GM19463 (cell line): Measurements from ENCODE around the gene DYNC1I1.

Source experiments
- ATAC-seq: cut with Tn5 transposase; IDR thresholded peaks from one replicate; pipeline ENCODE4 v1.9.1; 2021; ENCODE audit warnings: mild to moderate bottlenecking, moderate library complexity; ENCODE audit not compliant: unreplicated experiment

Gene DYNC1I1

DNA sequence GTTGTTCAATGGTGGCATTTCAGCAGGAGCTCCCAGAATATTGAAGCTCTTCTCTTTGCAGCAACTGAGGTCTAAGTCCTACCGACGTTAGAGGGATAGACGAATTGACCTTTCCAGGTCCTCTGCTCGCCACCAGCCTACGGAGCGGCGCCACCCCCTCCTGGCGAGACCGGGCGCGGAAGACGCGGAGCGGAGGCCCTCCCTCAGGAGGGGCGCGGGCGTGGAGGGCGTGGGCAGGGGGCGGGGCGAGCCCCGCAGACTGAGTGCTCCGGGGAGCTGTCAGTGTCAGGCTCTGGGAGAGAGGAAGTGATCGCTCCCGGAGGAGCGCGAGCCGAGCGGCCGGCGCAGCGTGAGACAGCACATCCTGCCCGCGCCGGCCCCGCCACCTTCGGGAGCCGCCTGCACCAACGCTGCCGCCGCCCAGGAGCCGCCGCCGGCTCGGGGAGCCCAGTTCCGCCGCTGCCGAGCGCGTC, at the start of gene DYNC1I1:
DYNC1I1 (plus strand) TSS at position 257 of the 473 bp plus-strand sequence. CDS start 32,176 bp downstream, outside the sequence.
- peak; percentile 95 for ATAC-seq

DNA sequence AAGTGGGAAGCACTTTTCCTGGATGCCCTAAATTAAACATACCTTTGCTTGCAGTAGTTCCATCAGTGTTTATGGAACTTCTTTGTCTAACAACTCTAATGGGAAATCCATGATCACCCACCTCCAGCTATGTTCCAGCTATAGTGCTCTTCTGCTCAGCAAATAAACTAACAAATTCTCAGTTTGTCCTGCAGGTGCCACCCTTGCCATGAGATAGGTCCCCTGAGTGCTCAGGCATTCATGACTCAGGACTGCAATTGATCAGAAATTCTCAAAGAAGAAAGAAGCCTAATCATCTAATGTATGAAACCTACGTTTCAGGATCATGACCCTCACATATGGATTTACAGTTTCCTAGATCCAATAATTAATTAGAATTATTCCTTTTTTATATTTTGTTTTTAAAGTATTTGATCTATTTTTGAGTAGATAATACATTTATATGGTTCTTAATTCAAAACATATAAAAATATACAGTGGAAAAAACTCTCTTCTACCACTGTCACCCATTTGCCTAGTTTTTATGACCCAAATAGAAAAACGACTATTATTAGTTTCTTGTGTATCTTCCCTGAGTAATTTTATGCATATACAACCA, 48.7 kb upstream of the DYNC1I1 start:
- peak; percentile 75 for ATAC-seq

DNA sequence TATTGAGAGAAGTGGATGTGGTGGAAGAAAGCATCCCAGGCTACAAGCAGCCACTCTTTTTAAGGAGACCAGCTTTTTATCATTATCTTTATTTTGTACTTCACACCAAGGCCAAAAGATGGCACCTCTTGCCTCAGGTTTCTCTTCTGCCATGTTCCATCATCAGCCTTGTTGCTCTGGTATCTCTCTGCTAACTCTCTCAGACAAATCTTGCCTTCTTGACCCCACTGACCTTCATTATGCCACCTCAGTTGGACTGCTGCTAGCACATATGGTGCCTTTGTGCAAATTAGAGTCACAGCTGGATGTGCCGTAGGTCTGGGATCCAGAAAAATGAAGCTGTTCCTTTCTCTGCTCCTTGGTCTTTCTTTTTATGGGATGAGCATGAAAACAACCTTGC, 47.1 kb upstream of the DYNC1I1 start:
- ATAC-seq = no peak

DNA sequence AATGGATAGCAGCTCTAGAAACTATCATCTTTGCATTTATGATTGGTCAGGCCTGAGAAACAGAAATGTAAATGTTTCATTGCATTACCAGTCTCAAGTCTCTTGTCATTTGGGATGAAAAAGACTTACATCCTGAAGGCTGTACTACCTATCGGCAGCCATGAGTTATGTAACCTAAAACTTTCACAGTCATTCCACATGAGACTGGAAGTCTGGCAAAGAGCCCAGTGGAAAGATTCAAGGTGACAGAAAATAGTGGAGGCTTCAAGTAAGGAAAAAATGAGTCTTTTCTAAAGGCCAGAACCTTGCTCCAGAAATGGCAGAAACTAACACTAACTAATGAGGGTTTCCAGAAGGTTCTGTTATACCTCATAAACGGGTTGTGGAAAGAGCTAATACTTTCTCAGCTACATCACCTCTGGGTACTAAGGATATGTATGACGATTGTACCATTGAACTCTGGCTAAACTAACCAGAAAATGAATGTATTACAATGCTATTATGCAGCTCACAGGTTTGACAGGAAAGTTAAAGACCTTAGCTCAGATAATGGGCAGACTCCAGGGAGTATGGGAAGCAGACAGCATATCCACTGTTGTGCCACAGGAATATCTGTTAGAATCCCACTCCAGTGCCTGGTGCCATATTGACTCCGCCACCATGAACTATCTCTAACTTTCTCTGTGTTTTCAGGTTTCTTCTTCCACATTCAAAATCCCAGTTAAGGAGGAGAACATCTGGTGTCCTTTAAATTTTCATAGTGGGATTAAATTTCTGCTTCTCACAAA, 41.7 kb upstream of the DYNC1I1 start:
- ATAC-seq = no peak

DNA sequence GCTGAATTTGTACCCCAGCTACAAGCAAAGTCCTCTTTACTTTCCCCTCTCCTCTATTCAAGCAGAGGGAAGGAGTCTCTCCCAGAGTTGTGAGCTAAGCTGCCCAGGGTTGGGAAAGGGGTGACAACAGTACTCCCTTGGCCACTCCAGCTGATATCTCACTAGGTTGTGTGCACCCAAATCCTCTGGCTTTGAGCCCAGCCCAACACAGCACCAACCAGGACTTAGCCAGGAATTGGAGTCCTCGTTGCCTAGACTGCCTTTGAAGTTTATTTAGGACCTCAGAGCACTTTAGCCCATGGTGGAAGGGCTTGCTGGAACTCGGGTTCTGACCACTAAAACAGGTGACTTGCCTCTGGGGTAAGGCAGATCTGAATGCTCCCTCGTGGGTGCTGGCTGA, 35.7 kb upstream of the DYNC1I1 start:
- no peak for ATAC-seq

DNA sequence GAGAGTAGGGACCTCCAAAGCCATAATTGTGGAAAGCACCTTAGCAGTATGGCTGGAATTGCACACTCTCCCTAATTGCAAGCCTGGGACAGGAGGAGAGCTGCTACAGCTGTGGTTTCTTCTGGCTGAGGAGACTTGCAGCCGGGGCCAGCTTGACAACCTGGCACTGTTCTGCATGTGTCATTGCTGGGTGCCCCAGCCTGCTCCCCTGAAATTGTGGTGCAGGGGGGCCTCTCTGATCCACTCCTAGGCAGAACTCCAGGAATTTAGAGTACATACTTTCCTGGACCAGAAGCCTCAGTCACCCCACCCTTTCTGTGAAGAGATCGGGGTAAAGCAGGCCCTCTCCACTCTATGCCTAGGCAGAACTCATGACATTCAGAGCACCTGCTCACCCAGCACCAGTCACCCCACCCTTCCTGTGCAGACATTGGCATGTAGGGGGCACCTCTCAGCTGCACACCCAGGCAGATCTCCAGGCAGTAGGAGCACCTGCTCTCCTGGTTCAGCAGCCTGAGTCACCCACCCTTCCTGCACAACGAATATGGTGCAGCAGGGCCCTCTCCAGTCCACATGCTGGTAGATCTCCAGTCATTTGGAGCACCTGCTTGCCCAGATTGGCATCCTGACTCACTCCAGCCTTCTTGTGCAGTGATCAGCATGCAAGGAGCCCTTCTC, 34.4 kb upstream of the DYNC1I1 start:
- ATAC-seq = no peak

DNA sequence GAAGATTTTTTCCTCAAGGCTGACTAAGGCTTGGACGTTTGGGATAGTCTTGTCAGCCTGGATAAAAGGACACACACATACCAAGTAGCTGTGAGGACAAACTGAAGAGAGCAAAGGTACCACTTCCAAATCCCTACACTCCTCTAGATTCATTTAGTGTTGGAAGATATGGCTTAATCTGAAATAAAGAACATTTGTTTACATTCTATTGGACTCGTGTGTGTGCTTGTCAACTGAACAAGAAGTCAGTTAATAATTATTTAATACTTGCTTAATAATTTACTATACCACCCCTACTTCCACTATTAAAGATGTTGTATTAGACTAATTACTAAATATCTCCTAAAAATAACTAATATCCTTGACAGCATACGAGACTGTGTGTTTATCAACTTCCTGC, 23.3 kb upstream of the DYNC1I1 start:
- ATAC-seq = no peak

DNA sequence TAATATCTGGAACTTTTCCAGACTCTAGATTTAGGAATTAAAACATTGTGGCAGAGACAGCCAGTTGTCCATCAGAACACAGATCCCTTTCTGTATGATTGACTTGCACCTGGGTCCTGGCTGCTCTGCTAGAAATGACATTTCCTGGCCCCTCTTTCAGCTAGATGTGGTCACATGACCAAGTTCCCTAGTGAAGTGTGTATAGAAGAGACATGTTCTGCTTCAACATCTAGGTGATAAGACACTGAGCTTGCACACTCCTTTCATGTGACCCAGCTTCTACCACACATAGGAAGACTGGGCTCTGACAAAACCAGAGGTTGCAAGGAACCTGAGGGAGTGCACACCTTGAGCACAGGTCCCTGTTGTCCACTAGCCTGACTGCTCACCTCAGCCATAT, 22.8 kb upstream of the DYNC1I1 start:
- no peak for ATAC-seq

DNA sequence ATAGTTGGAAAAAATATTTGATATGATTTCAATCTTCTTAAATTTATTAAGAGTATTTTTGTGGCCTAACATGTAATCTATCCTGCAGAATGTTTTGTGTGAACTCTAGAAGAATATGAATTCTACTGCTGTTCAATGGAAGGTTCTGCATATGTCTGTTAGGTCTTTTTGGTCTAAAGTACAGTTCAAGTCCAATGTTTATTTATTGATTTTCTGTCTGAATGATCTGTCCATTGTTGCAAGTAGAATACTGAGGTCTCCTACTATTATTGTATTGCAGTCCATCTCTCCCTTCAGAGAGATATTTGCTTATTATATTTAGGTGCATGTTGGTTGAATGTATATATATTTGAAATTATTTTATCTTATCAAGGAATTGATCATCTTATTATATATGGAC, 18.9 kb upstream of the DYNC1I1 start:
- ATAC-seq = no peak

DNA sequence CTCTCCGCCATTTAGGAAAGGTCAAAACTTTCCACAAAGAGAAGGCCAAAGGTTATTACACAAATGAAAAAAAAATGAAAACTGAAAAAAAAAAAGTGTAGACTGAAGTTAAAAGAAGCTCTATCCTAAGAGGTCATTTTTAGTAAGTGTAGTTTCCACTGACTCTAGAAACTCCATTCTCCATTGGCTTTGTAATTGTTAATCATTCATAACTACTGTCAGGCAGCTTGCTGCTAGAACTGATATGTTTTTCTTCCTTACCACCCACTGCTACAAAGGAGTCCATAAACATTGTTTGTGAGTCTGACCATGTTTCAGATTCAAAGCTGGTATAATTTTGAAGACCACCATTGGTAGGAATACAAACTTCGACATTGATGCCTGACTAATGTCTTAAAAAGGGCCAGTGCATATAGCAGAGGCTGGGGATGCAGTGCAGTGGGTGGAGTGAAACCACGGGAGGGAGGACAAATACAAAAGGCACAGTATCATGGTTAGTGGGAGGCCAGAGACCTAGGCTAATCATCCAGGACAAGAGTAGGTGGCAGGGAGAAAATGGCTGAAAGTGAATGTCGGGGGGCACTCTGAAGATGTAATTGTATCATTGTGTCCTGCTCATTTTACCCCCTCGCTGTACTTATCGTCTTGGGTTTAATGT, 16.9 kb upstream of the DYNC1I1 start:
- no peak for ATAC-seq

DNA sequence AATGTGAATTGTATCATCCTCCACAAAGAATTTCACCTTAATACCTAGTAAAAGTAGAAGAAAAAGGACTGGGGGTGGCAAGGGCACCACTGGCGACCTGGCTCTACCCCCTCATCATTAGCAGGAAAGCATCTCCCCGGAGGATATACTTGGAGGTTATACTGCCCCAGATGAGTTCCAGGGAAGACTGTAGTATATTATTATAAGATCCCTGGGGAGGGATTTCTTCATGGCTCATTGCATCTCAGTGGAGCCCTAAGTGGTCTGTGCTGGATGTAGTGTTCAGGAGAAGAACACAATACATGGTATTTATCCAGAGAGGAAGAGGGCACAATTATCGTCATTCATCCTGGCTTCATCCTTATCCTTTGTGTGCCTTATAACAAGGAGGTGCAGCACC, 14.2 kb upstream of the DYNC1I1 start:
- no peak for ATAC-seq

DNA sequence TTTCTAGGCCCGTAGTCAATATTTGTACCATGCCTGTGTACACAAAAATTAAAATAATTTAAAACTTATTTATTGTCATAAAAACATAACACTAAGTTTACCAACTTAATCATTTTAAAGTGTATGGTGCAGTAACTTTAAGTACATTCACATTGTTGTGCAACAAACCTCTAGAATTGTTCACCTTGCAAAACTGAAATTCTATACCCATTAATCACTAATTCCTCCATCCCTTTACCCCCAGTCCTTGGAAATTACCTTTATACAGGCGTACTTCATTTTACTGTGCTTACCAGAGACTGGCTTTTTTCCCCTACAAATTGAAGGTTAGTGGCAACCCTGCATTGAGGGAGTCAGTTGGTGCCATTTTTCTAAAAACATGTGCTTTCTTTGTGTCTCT, 6.3 kb upstream of the DYNC1I1 start:
- ATAC-seq = no peak

DNA sequence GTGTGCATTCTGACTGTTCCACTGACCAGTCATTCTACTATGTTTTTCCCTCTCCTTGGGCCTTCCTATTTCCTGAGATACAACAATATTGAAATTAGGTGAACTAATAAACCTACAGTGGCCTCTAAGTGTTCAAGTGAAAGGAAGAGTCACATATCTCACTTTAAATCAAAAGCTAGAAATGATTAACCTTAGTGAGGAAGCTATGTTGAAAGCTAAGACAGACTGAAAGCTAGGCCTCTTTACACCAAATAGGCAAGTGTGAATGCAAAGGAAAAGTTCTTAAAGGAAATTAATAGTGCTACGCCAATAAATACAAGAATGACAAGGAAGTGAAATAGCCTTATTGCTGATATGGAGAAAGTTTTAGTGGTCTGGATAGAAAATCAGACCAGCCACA, 5.7 kb upstream of the DYNC1I1 start:
- ATAC-seq = no peak

DNA sequence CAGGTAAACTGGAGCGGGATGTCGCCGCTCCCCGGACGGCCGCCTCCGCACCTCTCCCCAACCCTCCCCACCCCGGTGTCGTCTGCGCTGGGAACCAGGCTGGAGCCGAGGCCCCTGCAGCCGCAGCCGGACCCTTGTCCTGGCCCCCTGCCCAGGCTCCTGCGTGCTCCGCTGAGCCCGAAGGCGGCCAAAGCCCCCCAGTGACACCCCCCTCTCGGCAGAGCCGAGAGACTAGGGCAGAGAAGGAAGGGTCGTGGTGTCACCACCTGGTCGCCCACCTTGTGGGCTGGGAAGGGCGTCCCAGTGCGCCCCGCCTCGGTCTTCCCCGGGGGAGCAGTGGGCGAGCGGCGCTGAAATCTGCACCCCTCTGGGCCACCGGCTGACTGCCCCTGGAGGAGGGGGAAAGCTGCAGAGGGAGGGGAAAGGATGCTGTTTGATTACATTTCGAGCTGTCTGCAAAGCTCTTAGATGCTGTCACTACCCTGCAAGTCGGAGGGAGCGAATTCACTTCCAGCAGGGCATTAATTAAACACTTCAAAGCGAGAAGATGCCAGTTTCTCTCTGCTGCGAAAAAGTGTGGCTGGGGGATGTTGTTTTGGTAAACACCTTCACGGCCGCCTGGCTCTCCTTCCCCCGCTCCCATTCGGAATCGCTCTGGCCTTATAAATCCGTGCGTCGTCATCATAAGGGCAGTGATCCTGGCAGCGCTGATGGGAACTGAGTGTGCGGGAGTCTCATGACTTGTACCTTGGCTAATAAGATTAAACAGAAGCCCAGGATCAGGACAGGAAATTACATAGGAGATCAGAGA, 622 bp downstream of the DYNC1I1 start:
- ATAC-seq = no peak

DNA sequence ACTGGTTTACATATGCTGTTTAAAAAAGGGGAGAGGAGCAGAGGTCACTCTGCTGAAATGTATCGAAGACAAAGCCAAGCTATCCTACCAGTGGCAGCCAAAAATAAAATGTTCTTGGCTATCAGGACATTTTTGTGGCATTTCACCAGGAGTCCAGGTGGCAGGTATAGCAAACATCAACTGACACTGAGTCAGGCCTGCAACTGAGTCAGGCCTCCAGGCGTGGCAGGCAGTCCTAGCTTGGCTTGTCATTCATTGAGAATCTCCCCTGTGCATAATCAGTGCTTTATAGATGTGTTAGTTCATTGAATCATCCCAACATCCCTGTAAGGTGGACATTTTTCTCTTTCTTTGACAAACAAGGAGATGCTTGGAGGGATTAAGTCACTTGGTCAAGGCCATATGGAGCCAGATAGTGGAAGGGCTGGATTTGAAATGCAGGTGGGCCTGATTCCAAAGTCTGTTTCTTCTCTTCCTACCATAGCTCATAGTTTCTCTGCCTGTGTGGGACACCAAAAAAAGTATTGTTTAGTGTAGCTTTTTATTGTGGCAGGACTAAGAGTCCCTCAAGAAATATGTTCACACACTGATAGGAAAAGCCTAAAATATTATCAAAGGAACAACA, 4.3 kb downstream of the DYNC1I1 start:
- ATAC-seq = no peak

DNA sequence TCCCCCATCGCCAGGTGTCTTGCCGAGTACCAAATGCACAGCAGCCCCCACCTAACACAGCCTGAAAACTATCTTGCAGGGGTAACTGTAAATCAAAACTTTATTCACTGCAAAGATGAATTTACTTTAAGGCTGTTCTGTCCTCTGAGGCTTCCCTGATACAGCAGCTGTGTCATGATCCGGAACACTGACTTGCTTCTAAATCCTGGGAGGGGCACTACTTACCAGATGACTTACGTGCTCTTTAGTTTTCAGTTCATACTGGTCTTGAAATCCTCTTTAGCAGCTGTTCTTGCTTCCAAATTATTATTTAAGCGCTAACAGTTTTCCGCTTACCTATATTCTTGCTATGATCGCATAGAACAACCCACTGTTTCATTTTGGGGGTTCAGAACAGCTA, 4.9 kb downstream of the DYNC1I1 start:
- ATAC-seq = no peak

DNA sequence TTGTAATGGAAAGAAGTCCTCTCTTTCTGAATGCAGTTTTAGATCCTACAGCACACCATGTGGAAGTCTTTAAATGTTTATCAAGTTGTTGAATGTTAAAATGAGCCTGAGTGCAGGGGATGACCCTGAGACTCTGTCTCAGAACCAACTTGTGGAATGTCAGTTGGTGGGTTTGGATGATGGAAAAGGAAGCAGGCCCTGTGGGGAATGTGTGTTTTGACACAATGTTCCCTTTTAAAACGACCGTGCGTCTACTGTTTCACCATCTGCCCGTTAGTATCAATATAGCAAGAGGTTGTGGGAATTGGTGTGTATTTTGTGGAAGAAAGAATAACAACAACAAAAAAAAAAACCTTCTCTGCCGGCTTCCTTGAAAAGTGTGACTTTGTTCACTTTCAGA, 8.3 kb downstream of the DYNC1I1 start:
- ATAC-seq = no peak

DNA sequence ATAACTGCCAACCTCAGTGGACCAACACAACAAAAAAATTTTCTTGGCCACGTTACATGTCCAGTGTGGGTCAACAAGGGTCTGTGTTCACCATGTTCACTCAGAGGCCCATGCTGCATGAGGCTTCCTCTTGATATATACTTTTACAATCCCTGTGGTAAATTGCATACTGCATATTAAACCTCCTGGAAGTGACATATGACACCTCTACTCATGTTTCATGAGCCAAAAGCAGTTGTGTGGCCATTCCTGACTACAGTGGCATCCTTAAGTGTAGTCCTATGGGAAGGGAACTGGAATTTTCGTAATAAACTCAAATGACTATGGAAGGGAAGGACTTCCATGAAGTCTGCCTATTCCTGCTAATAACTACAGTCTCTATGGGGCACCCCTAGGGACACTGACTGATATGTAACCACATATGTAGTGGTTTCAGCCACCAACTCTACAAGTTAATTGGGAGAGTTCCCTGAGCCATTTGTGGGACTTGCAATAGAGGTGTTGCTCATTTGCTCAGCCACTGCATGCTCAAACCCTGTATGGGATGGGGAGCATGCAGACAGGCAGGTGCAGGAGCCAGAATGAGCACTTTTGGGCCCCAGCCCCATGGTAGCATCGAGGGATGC, 9.7 kb downstream of the DYNC1I1 start:
- no peak for ATAC-seq

DNA sequence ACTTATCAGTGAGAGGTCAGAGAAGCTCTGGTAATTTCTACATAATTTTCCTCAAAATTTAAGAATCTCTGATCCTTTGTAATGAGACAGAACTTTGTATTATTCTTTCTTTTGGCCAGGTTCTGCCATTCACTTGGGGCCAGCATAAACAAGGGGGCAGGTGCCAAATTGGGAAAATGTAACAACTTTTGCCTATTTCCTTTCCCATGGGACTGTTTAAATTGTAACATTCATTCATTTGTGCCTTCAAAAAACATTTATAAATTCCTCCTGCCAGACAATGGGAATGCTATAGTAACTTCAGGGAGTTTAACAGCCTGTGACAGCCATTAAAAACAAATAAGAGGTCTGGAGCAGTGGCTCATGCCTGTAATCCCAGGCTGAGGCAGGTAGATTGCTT, 12.4 kb downstream of the DYNC1I1 start:
- ATAC-seq = no peak

DNA sequence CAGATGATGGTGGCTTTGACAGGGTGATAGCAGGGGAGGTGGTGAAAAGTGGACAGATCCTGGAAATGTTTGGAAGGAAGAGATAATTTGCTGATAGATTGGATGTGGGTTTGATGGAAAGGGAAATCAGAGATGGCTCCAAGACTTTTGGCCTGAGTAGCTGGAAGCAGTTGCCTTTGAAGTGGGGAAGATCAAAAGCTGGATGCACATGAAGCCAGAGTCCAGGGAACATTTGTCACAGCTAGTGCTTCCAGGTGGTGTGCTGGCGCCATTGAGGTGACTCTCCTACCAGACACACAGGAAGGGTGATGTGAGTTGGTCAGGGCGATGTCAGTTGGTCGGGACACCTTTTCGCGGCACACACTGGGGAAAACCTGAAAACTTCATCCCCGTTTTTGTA, 15.9 kb downstream of the DYNC1I1 start:
- no peak for ATAC-seq
